Endothelial cell (in vitro differentiated cells): ENCODE results near the gene LRRC56. TPM values are rescaled to one million over a fixed set of nuclear protein-coding genes. Genes with fewer than 3 reads are reported as not detected.

Experiments used
- DNase-seq: peaks from one replicate; pipeline ENCODE4 v3.0.0; 2021; ENCODE audit warnings: low spot score
- H3K27ac Mint-ChIP-seq: one replicate; pipeline ENCODE4 v1.8.0; 2021; ENCODE audit warnings: mixed read lengths, inconsistent platforms; ENCODE audit not compliant: unreplicated experiment
- H3K27me3 Mint-ChIP-seq: one replicate; pipeline ENCODE4 v1.8.0; 2021; ENCODE audit warnings: mild to moderate bottlenecking, moderate library complexity, mixed read lengths, inconsistent platforms; ENCODE audit not compliant: unreplicated experiment
- H3K36me3 Mint-ChIP-seq: one replicate; pipeline ENCODE4 v1.8.0; 2021; ENCODE audit warnings: mild to moderate bottlenecking, low read depth, mixed read lengths, inconsistent platforms; ENCODE audit not compliant: unreplicated experiment
- H3K4me1 Mint-ChIP-seq: one replicate; pipeline ENCODE4 v1.8.0; 2021; ENCODE audit warnings: mild to moderate bottlenecking, mixed read lengths, inconsistent platforms; ENCODE audit not compliant: unreplicated experiment
- H3K4me3 Mint-ChIP-seq: one replicate; pipeline ENCODE4 v1.8.0; 2021; ENCODE audit warnings: mild to moderate bottlenecking, mixed read lengths, inconsistent platforms; ENCODE audit not compliant: unreplicated experiment
- H3K9me3 Mint-ChIP-seq: one replicate; pipeline ENCODE4 v1.8.0; 2021; ENCODE audit warnings: mixed read lengths, inconsistent platforms; ENCODE audit not compliant: unreplicated experiment
- total RNA-seq: library from RNA; stranded (reverse); fragmentation: NEBNext Ultra II Directional; extraction: Animal tissue kit (Norgen Biotek cat#: 25700); gene quantifications from one replicate; pipeline ENCODE4 v1.2.1, GENCODE V29; 2021; ENCODE audit not compliant: unreplicated experiment
- TF ChIP-seq, protein P1 (sequence below): fragments of 200-600 bp; sonication (generic); IDR thresholded peaks from one replicate; pipeline ENCODE4 v1.5.0; 2021; ENCODE audit warnings: antibody characterized with exemption; ENCODE audit not compliant: unreplicated experiment

LRRC56 gene
- total RNA-seq, 1 donor from 2014 or later, result 2.6 TPM

DNA sequence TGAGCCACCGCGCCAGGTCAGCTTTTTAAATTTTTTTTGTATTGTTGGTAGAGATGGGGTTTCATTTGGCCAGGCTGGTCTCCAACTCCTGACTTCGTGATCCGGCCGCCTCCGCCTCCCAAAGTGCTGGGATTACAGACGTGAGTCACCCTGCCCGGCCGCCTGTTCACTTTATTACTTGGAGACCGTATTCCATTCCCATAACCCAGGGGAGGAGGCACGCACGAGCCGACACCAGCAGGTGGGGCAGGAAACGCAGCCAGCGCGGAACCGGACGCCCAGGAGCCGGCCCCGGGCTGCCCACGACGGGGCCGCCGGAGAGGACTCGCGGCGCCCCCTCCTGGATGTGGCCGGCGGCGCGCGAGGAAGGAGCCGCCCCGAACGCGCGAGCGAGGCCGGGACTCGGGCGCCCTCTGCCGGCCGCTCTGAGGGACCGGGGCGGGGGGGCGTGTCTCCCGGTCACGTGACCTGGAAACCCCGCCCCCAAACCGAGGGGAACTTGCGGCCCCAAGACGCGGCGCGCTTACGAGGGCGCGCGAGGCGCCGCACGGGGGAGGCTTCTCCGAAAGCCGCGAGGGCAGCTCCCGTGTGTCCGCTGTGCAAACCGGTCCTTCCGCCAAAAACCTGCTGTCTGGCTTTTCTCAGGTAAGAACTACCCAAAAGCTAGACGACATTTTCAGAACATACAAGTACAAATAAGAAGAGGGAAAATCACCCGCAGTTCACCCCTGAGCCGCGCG lies 18.7 kb upstream of the LRRC56 start:
- Mint-ChIP-seq H3K4me1 (no peaks in the 10 kb centered on the region), H3K36me3 (peaks cover 27% of the 10 kb centered on the region), H3K27ac (no peak overlapping the region), H3K4me3 (peak overlapping the region; percentile 62), H3K27me3 (peaks cover 12% of the 10 kb centered on the region), H3K9me3 (no peaks in the 10 kb centered on the region)
- peak; percentile 86 for DNase-seq
- TF ChIP-seq, protein P1, sequence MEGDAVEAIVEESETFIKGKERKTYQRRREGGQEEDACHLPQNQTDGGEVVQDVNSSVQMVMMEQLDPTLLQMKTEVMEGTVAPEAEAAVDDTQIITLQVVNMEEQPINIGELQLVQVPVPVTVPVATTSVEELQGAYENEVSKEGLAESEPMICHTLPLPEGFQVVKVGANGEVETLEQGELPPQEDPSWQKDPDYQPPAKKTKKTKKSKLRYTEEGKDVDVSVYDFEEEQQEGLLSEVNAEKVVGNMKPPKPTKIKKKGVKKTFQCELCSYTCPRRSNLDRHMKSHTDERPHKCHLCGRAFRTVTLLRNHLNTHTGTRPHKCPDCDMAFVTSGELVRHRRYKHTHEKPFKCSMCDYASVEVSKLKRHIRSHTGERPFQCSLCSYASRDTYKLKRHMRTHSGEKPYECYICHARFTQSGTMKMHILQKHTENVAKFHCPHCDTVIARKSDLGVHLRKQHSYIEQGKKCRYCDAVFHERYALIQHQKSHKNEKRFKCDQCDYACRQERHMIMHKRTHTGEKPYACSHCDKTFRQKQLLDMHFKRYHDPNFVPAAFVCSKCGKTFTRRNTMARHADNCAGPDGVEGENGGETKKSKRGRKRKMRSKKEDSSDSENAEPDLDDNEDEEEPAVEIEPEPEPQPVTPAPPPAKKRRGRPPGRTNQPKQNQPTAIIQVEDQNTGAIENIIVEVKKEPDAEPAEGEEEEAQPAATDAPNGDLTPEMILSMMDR, result peak; percentile 100

DNA sequence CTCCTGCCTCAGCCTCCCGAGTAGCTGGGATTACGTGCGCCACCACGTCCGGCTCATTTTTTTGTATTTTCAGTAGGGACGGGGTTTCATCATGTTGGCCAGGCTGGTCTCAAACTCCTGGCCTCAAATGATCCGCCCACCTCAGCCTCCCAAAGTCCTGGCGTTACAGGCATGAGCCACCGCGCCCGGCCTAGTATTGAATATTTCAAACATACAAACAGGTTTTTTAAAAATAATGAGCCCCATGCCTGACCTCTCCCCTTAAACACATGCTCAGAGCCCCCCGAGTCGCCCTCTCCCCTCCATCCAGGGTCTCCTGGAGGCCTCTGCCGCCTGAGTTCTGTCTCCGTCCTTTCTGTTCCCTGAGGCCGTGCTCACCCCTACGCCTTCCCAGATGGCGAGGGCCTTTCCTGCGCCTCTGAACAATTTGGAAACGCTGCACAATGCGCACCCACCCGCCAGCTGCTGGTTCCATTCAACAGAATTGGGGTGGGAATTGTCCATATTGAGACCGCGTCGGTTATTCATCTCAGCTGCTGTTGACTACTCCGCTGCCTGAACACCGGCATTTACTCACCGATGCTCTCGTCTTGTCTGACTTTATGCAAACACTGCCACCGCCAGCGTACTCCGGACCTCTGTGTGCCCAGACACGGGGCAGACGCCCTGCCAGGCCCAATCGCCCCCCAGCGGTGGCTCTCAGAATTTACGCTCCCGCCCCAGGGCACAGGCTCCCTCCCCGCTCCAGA lies 16.7 kb upstream of the LRRC56 start:
- H3K4me3 Mint-ChIP-seq, result peak overlapping the region; percentile 15
- H3K9me3 Mint-ChIP-seq, result no peaks in the 10 kb centered on the region
- H3K36me3 Mint-ChIP-seq, result peaks cover 24% of the 10 kb centered on the region
- H3K4me1 Mint-ChIP-seq, result no peaks in the 10 kb centered on the region
- H3K27me3 Mint-ChIP-seq, result peaks cover 10% of the 10 kb centered on the region
- H3K27ac Mint-ChIP-seq, result no peak overlapping the region
- TF ChIP-seq, protein P1, result no peak
- DNase-seq, result no peak

DNA sequence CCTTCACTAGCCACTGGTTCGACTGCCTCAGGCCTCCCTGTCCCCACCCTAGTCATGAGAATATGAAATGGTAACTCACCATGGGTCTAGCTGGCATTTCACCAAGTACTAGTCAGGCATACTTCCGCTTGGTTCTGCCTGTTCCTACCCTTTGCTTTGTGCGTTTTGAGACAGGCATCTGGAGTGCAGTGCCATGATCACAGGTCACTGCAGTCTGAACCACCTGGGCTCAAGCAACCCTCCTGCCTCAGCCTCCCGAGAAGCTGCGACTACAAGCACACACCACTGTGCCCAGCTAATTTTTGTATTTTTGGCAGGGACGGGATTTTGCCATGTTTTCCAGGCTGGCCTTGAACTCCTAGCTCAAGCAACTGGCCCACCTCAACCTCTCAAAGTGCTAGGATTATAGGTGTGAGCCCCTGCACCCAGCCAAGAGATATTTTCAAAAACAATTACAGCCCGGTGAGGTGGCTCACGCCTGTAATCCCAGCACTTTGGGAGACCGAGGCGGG lies 16.1 kb upstream of the LRRC56 start:
- DNase-seq, result no peak
- peaks cover 19% of the 10 kb centered on the region for H3K36me3 Mint-ChIP-seq
- H3K27ac Mint-ChIP-seq, result no peak overlapping the region
- peak overlapping the region; percentile 15 for H3K4me3 Mint-ChIP-seq
- H3K27me3 Mint-ChIP-seq, result peaks cover 10% of the 10 kb centered on the region
- TF ChIP-seq, protein P1, result no peak
- H3K4me1 Mint-ChIP-seq, result no peaks in the 10 kb centered on the region
- no peaks in the 10 kb centered on the region for H3K9me3 Mint-ChIP-seq

DNA sequence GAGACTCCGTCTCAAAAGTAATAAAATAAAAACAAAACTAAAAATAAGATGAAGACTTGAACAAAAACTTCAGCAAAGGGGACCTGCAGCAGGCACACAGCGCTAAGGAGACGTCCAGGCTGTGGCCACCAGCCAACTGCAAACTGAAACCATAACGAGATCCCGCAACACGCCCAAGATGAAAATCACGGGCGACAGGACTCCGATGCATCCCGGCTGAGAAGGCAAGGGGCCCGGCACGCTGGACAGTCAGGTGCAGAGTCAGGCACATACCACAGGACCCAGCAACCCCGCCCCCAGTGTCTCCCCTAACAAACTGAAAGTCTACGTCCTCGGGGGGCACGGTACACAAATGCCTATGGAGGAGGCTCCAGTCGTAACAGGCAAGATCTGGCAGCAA lies 11.1 kb upstream of the LRRC56 start:
- Mint-ChIP-seq H3K36me3 (peaks cover 5% of the 10 kb centered on the region), H3K27me3 (peaks cover 6% of the 10 kb centered on the region), H3K4me1 (no peaks in the 10 kb centered on the region), H3K4me3 (no peak overlapping the region), H3K27ac (no peak overlapping the region), H3K9me3 (no peaks in the 10 kb centered on the region)
- TF ChIP-seq, protein P1, result no peak
- DNase-seq, result no peak
